ENCODE results near the gene NPIPA3.
"Not testable (repeated sequence)": the region's sequence is repeated elsewhere in the genome, so short reads cannot be mapped to it uniquely, and the experiment has no call there.

Gene NPIPA3
- 0.04 to 0.05 reads per million in 2 donors for total RNA-seq

- not testable (repeated sequence) for DNase-seq
These were observed at the start of gene NPIPA3 for GRCh38 chr16:14703156-14704011. Gene NPIPA3 (plus strand): TSS chr16:14703411. CDS start chr16:14708944, 5,533 bp downstream.

GRCh38 chr16:14658063-14658462 is 45.1 kb upstream of the NPIPA3 start:
- no peak for DNase-seq

GRCh38 chr16:14667347-14668266 is 35.6 kb upstream of the NPIPA3 start:
- no peak for DNase-seq

- no peak for DNase-seq
These were observed 34.5 kb upstream of the NPIPA3 start for GRCh38 chr16:14668556-14669223.

- no peak for DNase-seq
These were observed 33.4 kb upstream of the NPIPA3 start for GRCh38 chr16:14669776-14670175.

GRCh38 chr16:14672403-14672971 is 30.7 kb upstream of the NPIPA3 start:
- no peak for DNase-seq

- no peak for DNase-seq
These were observed 26.6 kb upstream of the NPIPA3 start for GRCh38 chr16:14676633-14677032.

GRCh38 chr16:14677627-14678026 is 25.6 kb upstream of the NPIPA3 start:
- no peak for DNase-seq

- no peak for DNase-seq
These were observed 24.3 kb upstream of the NPIPA3 start for GRCh38 chr16:14678748-14679497.

GRCh38 chr16:14680396-14680795 is 22.8 kb upstream of the NPIPA3 start:
- DNase-seq: not testable (repeated sequence)

- no peak for DNase-seq
These were observed 22.1 kb upstream of the NPIPA3 start for GRCh38 chr16:14681115-14681514.

GRCh38 chr16:14682121-14682520 is 21.1 kb upstream of the NPIPA3 start:
- DNase-seq: no peak

GRCh38 chr16:14685870-14686793 is 17.1 kb upstream of the NPIPA3 start:
- DNase-seq: not testable (repeated sequence)

GRCh38 chr16:14694129-14694528 is 9.1 kb upstream of the NPIPA3 start, which contains the start of gene PLA2G10:
Gene PLA2G10 (minus strand): TSS chr16:14694308. CDS start chr16:14694229, 79 bp downstream.
- DNase-seq: not testable (repeated sequence)

GRCh38 chr16:14701859-14702258 is 1.4 kb upstream of the NPIPA3 start:
- DNase-seq: not testable (repeated sequence)

- DNase-seq: not testable (repeated sequence)
These were observed 539 bp upstream of the NPIPA3 start for GRCh38 chr16:14702672-14703071.

GRCh38 chr16:14733233-14733632 is 30.0 kb downstream of the NPIPA3 start:
- not testable (repeated sequence) for DNase-seq

GRCh38 chr16:14740832-14741385 is 37.7 kb downstream of the NPIPA3 start:
- DNase-seq: not testable (repeated sequence)

GRCh38 chr16:14741794-14742193 is 38.6 kb downstream of the NPIPA3 start:
- not testable (repeated sequence) for DNase-seq
